Stimulated activated CD4-positive, alpha-beta T cell treated with anti-CD3 and anti-CD28 coated beads, Interleukin-2, amount 100 ng/mL, for 24 hours (primary cell): ENCODE results near the gene EFCAB12.

Source experiments
- DNase-seq, 2 donors: peaks; one replicate each; pipeline ENCODE4 v3.0.0-alpha.2; 2020

Gene EFCAB12

DNA sequence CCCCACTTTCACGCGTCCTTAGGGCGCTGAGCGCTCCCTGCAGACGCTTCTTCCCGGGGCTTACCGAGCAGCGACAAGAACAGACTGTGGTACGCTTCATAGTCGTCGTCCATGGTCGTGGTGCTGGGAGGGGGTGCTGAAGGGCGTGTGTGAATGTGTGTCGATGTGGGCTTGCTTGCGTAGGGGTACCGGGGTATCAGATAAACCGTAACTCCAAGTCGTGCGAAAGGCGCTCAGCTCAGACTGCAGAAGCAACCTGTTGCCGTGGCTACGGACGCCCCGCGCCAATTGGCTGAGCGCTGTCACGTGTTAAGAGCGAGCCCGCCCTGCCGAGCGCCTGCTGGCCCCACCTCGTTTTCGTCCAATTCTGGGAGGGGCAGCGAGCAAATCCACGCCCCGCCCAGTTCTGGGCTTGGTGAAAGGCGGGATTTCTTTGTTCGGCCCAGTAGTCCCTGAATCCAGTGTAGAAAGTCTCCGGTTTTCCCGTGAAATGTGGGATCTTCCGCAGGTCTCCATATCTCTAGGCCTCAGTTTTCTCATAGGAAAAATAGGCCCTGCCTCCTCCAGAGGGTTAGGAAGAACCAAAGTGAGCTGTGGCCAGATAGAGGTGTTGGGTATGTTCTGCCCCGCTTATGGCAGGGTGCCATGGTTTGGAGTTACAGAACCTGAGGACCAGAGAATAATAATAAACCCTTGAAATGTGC, at the start of gene EFCAB12:
TSS of gene EFCAB12 (minus strand) at position 261 of the 704 bp plus-strand sequence. CDS start at position 113, 148 bp downstream.
- DNase-seq, result peak; percentile 89 to 92

DNA sequence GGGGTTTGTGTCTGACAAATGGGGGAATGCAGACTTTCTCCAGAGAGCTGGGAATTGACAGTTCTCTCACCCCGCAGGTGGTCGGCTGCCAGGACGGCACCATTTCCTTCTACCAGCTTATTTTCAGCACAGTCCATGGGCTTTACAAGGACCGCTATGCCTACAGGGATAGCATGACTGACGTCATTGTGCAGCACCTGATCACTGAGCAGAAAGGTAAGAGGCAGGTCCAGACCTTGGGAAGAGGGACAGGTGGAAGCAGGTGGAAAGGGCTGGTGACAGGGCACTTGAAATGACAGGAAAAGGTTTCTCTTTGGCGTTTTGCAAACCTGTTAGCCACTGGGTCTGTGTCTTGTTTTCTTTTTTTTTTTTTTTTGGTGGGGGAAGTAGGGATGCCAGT, 48.1 kb upstream of the EFCAB12 start:
- no peak for DNase-seq

- no peak for DNase-seq
Observed at GRCh38 chr3:129475863-129476262, 47.4 kb upstream of the EFCAB12 start.

DNA sequence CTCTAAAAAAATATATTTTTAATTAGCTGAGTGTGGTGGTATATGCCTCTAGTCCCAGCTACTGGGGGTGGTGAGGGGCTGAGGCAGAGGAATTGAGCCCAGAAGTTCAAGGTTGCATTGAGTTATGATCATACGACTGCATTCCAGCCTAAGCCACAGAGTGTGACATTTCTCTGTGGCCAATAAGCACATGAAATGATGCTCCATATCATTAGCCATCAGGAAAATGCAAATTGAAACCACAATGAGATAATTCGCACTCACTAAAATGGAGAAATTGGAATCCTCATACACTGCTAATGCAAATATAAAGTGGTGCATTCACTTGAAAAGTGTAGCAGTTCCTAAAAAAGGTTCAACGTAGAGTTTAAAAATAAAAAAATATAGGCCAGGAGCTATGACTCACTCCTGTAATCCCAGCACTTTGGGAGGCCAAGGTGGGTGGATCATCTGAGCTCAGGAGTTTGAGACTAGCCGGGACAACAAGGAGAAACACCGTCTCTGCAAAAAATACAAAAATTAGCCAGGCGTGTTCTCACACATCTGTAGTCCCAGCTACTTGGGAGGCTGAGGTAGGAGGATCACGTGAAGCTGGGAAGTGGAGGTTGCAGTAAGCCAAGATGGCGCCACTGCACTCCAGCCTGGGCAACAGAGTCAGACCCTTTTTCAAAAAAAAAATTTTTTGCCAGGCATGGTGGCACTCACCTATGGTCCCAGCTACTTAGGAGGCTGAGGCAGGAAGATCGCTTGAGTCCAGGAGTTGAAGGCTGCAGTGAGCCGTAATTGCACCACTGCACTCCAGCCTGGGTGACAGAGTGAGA, 46.8 kb upstream of the EFCAB12 start:
- no peak for DNase-seq

DNA sequence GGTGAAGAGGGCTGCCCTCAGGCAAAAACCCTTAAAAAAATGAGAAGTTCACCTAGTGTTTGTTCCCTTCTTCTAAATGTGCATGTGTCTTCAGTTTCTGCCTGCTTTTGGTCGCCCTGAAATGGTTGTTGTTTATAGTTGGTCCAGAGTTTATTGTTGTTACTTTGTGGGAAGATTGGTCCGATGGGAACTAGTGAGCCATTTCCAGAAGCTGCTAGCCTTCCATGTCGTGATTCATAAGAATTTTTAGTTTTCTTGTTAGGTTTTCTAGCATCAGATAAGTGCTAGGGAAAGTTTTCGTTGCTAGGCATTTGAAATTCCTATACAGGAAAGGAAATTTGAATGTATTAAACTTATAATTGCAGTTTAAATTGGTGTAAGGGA, 45.3 kb upstream of the EFCAB12 start:
- DNase-seq, result no peak

- no peak for DNase-seq
Observed at GRCh38 chr3:129473067-129473768, 44.8 kb upstream of the EFCAB12 start.

DNA sequence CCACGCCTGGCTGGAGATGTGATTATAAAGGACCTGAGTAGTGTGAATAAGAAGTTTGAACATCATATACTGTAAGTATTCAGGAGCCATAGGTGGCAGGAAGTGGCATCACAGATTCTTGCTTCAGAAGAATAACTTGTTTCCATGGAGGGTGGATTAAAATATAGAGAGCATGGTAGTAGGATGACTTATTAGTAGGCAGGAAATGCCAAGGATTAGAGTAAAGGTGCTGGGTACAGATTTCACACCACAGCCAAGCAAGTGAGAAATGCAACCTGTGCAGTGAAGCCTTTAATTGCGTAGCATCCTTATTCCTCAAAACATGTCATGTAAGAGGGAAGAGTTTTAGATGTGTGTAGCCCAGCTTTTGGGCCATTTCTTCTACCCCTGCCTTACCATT, 42.4 kb upstream of the EFCAB12 start:
- no peak for DNase-seq

- no peak for DNase-seq
Observed at GRCh38 chr3:129469026-129469425, 40.6 kb upstream of the EFCAB12 start.

- DNase-seq, result no peak
Observed at GRCh38 chr3:129467932-129468331, 39.5 kb upstream of the EFCAB12 start.

DNA sequence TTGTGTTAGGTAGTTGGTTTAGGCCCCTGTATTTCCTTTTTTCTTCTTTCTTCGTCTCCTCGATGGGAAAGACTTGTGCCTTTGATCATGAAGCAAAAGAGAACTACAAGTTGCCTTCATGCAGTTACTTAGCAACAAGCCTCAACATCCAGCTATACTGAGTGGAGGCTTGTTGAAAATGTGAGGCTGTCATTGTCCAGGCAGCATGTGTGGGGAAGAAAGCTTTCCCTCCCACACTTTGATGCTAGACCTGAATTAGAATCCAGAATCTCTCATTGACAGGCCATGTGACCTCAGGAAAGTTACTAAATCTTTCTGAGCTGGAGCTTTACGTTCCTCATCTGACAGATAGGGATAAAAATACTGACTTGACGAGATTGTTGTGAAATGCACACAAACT, 35.3 kb upstream of the EFCAB12 start:
- no peak for DNase-seq

DNA sequence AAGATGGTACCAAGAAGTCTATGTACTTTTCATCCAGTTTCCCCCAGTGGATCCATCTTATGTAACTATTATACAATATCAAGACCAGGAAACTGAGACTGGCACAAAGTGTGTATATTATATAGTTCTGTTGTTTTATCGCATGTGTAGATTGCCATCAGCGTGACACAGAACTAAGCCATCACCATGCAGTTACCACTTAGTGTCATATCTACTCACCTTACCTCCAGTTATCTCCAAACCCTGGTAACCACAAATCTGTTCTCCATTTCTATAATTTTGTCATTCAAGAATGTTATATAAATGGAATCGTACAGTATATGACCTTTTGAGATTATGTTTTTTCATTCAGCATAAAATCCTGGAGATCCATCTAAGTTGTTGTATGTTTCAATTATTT, 34.7 kb upstream of the EFCAB12 start:
- DNase-seq, result no peak

GRCh38 chr3:129462361-129462968, 34.0 kb upstream of the EFCAB12 start:
- no peak for DNase-seq

- no peak for DNase-seq
Observed at GRCh38 chr3:129461461-129462146, 33.2 kb upstream of the EFCAB12 start.

DNA sequence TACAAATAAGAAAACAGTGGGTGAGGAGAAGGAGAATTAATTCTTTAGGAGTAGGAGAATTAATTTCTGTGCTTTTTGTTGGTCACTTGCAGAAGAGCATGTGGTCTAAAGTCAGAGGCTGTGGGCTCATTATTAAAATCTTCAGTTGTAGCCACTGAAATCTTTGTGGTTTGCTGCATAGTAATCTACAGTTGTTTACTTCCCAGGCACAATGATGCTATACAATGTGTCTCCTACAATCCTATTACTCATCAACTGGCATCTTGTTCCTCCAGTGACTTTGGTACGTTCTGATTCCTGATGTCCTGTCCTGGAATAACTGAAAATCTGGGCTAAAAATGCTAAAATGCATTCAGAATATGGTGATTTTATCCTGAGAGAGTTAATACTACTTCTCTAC, 32.6 kb upstream of the EFCAB12 start:
- no peak for DNase-seq

- no peak for DNase-seq
Observed at GRCh38 chr3:129460572-129460971, 32.1 kb upstream of the EFCAB12 start.

DNA sequence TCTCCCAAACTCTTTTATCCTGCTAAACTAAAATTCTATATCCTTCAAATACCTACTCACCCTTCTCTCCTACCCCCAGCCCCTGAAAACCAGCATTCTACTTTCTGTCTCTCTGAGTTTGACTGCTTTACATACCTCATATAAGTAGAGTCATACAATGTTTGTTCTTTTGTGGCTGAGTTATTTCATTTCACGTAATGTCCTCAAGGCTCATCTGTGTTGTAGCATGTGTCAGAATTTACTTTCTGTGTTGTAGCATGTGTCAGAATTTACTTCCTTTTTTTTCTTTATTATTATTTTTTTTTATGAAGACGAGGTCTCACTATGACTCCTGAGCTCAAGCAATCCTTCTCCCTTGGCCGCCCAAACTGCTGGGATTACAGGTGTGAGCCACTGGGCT, 31.7 kb upstream of the EFCAB12 start:
- no peak for DNase-seq

GRCh38 chr3:129453732-129454131, 25.3 kb upstream of the EFCAB12 start:
- DNase-seq, result no peak

- DNase-seq, result no peak
Observed at GRCh38 chr3:129449279-129450115, 21.1 kb upstream of the EFCAB12 start.

GRCh38 chr3:129448186-129448895, 19.9 kb upstream of the EFCAB12 start:
- DNase-seq, result no peak

DNA sequence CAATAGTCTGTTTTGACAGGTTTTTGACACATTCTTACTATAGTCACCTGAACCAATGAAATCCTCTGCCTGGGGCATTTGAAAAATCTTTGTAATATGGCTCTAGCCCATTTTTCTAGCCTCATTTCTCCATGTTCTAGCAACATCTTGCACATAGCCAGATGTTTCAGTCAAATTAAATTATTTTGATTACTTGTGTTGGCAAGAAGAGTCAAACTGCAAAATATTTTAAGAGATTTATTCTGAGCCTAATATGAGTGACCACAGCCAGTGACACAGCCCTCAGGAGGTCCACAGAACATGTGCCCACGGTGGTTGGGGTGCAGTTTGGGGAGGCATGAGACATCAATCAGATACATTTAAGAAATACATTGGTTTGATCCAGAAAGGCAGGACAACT, 18.5 kb upstream of the EFCAB12 start:
- no peak for DNase-seq

DNA sequence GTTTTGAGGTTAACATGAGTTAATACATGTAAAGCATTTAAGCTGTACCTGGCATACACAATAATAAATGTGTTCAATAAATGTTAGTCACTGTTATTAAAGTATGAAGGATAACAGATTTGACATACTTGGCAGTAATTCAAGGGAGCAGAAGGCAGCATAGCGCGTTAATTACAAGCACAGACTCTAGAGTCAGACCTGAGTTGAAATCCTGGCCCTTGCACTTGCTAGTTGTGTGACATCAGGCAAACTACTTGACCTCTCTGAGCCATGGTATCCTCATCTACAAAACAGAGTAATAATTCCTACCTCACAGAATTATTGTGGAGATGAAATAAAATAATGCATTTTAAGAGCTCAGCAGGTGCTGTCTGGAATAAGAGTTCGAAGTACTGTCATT, 17.0 kb upstream of the EFCAB12 start:
- no peak for DNase-seq
